GM23338 (cell line): ENCODE results near the gene ENOPH1. TPM values are rescaled to one million over a fixed set of nuclear protein-coding genes. Genes with fewer than 3 reads are reported as not detected.

Experiments
- ATAC-seq: fragments of 200-7000 bp; cut with Tn5 transposase; 3 replicates; pipeline ENCODE4 v1.9.1; 2020
- DNase-seq: peaks from one replicate; pipeline ENCODE4 v3.0.0-alpha.2; 2015; ENCODE audit warnings: low spot score
- H2AFZ ChIP-seq: fragments of 200-600 bp; sonication (generic); 2 replicates; pipeline ENCODE4 v1.8.0; 2016; ENCODE audit warnings: antibody characterized with exemption, mild to moderate bottlenecking, moderate library complexity
- H3F3A ChIP-seq: fragments of 200-600 bp; sonication (generic); replicated peaks from 2 replicates; pipeline ENCODE4 v1.8.0; 2017; ENCODE audit warnings: antibody characterized with exemption, mixed run types, low read depth
- H3K27ac ChIP-seq: fragments of 200-600 bp; sonication (generic); 2 replicates; pipeline ENCODE4 v1.6.1; 2016; ENCODE audit warnings: low read depth
- H3K27me3 ChIP-seq: fragments of 200-600 bp; sonication (generic); 2 replicates; pipeline ENCODE4 v1.8.0; 2016; ENCODE audit warnings: mild to moderate bottlenecking, mixed run types, moderate library complexity; ENCODE audit not compliant: insufficient read depth
- H3K36me3 ChIP-seq: fragments of 200-600 bp; sonication (generic); 2 replicates; pipeline ENCODE4 v1.8.0; 2016; ENCODE audit warnings: mild to moderate bottlenecking; ENCODE audit not compliant: insufficient read depth
- H3K4me1 ChIP-seq: fragments of 200-600 bp; sonication (generic); 2 replicates; pipeline ENCODE4 v1.8.0; 2016; ENCODE audit warnings: mild to moderate bottlenecking, moderate library complexity; ENCODE audit not compliant: insufficient read depth
- H3K4me2 ChIP-seq: fragments of 200-600 bp; sonication (generic); 2 replicates; pipeline ENCODE4 v1.7.1; 2017; ENCODE audit warnings: mixed run types
- H3K4me3 ChIP-seq: fragments of 200-600 bp; sonication (generic); 2 replicates; pipeline ENCODE4 v1.6.1; 2016; ENCODE audit warnings: mixed run types
- H3K79me2 ChIP-seq: fragments of 200-600 bp; sonication (generic); replicated peaks from 2 replicates; pipeline ENCODE4 v1.8.0; 2017; ENCODE audit warnings: mild to moderate bottlenecking; ENCODE audit not compliant: insufficient read depth
- H3K9me2 ChIP-seq: fragments of 200-600 bp; sonication (generic); 2 replicates; pipeline ENCODE4 v1.8.0; 2017; ENCODE audit not compliant: insufficient read depth
- H4K20me1 ChIP-seq: fragments of 200-600 bp; sonication (generic); replicated peaks from 2 replicates; pipeline ENCODE4 v1.8.0; 2017; ENCODE audit warnings: mild to moderate bottlenecking; ENCODE audit not compliant: insufficient read depth
- H3K27ac Mint-ChIP-seq: 2 replicates; pipeline ENCODE4 v1.8.0; 2020; ENCODE audit warnings: inconsistent platforms, mild to moderate bottlenecking, moderate library complexity, mixed read lengths
- H3K27me3 Mint-ChIP-seq: 3 replicates; pipeline ENCODE4 v1.8.0; 2022; ENCODE audit warnings: low read depth, mild to moderate bottlenecking, moderate library complexity, mixed read lengths, inconsistent platforms; ENCODE audit not compliant: insufficient read depth, poor library complexity
- H3K36me3 Mint-ChIP-seq: 3 replicates; pipeline ENCODE4 v1.8.0; 2021; ENCODE audit warnings: low read depth, mild to moderate bottlenecking, inconsistent platforms, moderate library complexity, mixed read lengths
- H3K4me1 Mint-ChIP-seq: 3 replicates; pipeline ENCODE4 v1.8.0; 2020; ENCODE audit warnings: mild to moderate bottlenecking, inconsistent platforms, mixed read lengths
- H3K4me3 Mint-ChIP-seq: 3 replicates; pipeline ENCODE4 v1.8.0; 2021; ENCODE audit warnings: moderate library complexity, mild to moderate bottlenecking, inconsistent platforms, mixed read lengths
- H3K9me3 Mint-ChIP-seq: 3 replicates; pipeline ENCODE4 v1.8.0; 2020; ENCODE audit warnings: moderate library complexity, mild to moderate bottlenecking, inconsistent platforms, mixed read lengths
- CREB1 ChIP-seq: fragments of 250-450 bp; sonication (Bioruptor Pico); IDR thresholded peaks from 2 replicates; pipeline ENCODE4 v1.5.0; 2020; ENCODE audit warnings: low read depth, mild to moderate bottlenecking, moderate library complexity
- ETS1 ChIP-seq: IDR thresholded peaks from 2 replicates; pipeline ENCODE4 v1.6.1; 2016; ENCODE audit warnings: antibody characterized with exemption
- EZH2 ChIP-seq: fragments of 200-600 bp; sonication (generic); IDR thresholded peaks from one replicate; pipeline ENCODE4 v1.8.0; 2017; ENCODE audit warnings: antibody characterized with exemption, mild to moderate bottlenecking, low read depth; ENCODE audit not compliant: unreplicated experiment
- EZH2phosphoT487 ChIP-seq: fragments of 200-600 bp; sonication (generic); IDR thresholded peaks from one replicate; pipeline ENCODE4 v1.8.1; 2018; ENCODE audit warnings: antibody characterized with exemption; ENCODE audit not compliant: unreplicated experiment
- JUNB ChIP-seq: IDR thresholded peaks from one replicate; pipeline ENCODE4 v1.6.1; 2016; ENCODE audit warnings: antibody characterized with exemption; ENCODE audit not compliant: unreplicated experiment
- NANOG ChIP-seq: IDR thresholded peaks from 2 replicates; pipeline ENCODE4 v1.6.1; 2016; ENCODE audit warnings: antibody characterized with exemption, borderline replicate concordance
- POLR2AphosphoS5 ChIP-seq: IDR thresholded peaks from 2 replicates; pipeline ENCODE4 v1.6.1; 2016; ENCODE audit warnings: antibody characterized with exemption, low read depth
- REST ChIP-seq: IDR thresholded peaks from one replicate; pipeline ENCODE4 v1.6.1; 2018; ENCODE audit warnings: antibody characterized with exemption; ENCODE audit not compliant: unreplicated experiment
- STAT1 ChIP-seq: IDR thresholded peaks from one replicate; pipeline ENCODE4 v1.6.1; 2016; ENCODE audit warnings: antibody characterized with exemption; ENCODE audit not compliant: unreplicated experiment
- ZNF114 ChIP-seq: fragments of 250-450 bp; sonication (Bioruptor Pico); IDR thresholded peaks from 2 replicates; pipeline ENCODE4 v1.5.0; 2020; ENCODE audit warnings: mild to moderate bottlenecking, moderate library complexity
- ZNF462 ChIP-seq: fragments of 250-450 bp; sonication (Bioruptor Pico); IDR thresholded peaks from 2 replicates; pipeline ENCODE4 v1.5.0; 2020; ENCODE audit warnings: mild to moderate bottlenecking, moderate library complexity
- polyA plus RNA-seq: library from polyadenylated mRNA; unstranded; fragments of >200 nt; fragmentation: Nextera tagmentation; extraction: Ambion mirVana; gene quantifications from 2 replicates; pipeline ENCODE4 v1.2.1, GENCODE V29; 2016
- total RNA-seq: library from RNA; depleted of rRNA; stranded (reverse); fragments of >200 nt; shearing (Covaris generic); gene quantifications from 2 replicates; pipeline ENCODE4 v1.2.3, GENCODE V29; 2014

Gene ENOPH1
- total and polyA plus RNA-seq, 2 experiments from 2014 or later = 105 to 146 TPM

- Histone ChIP-seq H3K4me1 (peaks cover 13% of the 10 kb centered on the region), H3K27ac (no peak overlapping the region), H3K4me3 (no peak overlapping the region), H2AFZ (no peak overlapping the region), H3K4me2 (no peak overlapping the region), H3F3A (peaks cover 58% of the 10 kb centered on the region), H3K9me2 (no peaks in the 10 kb centered on the region), H3K36me3 (peaks cover 48% of the 10 kb centered on the region), H3K79me2 (peaks cover 37% of the 10 kb centered on the region), H3K27me3 (no peaks in the 10 kb centered on the region), H4K20me1 (peaks cover 40% of the 10 kb centered on the region)
- Mint-ChIP-seq H3K27ac (peak overlapping the region; percentile 53; the same call in 1 of the 2 replicates), H3K4me3 (no peak overlapping the region; the same call in 2 of the 3 replicates), H3K4me1 (peaks cover 14% of the 10 kb centered on the region), H3K9me3 (no peaks in the 10 kb centered on the region; the same call in 2 of the 3 replicates), H3K36me3 (peaks cover 58% of the 10 kb centered on the region), H3K27me3 (peaks cover 16% of the 10 kb centered on the region)
- TF ChIP-seq ETS1 = no peak
- TF ChIP-seq JUNB = no peak
- TF ChIP-seq EZH2phosphoT487 = no peak
- TF ChIP-seq POLR2AphosphoS5 = no peak; the same call in 1 of the 2 replicates
- no peak for TF ChIP-seq CREB1 (CRISPR knock-in tag)
- TF ChIP-seq REST = no peak
- no peak for TF ChIP-seq NANOG
- TF ChIP-seq ZNF114 (CRISPR knock-in tag) = no peak
- ATAC-seq (peak; percentile 9; the same call in 2 of the 3 replicates), DNase-seq (peak; percentile 17)
These were observed 6.9 kb upstream of the ENOPH1 start for GRCh38 chr4:82423245-82424054.

GRCh38 chr4:82425478-82425877 is 4.9 kb upstream of the ENOPH1 start:
- Mint-ChIP-seq H3K36me3 (peaks cover 66% of the 10 kb centered on the region), H3K4me3 (peak overlapping the region; percentile 100; the same call in 1 of the 3 replicates), H3K4me1 (peaks cover 14% of the 10 kb centered on the region), H3K9me3 (peaks cover 5% of the 10 kb centered on the region; the same call in 2 of the 3 replicates), H3K27ac (no peak overlapping the region; the same call in 1 of the 2 replicates), H3K27me3 (peaks cover 25% of the 10 kb centered on the region)
- Histone ChIP-seq H3F3A (peaks cover 58% of the 10 kb centered on the region), H3K9me2 (no peaks in the 10 kb centered on the region), H2AFZ (no peak overlapping the region), H3K27me3 (no peaks in the 10 kb centered on the region), H3K36me3 (peaks cover 49% of the 10 kb centered on the region), H3K79me2 (peaks cover 46% of the 10 kb centered on the region), H3K4me2 (no peak overlapping the region), H3K27ac (no peak overlapping the region), H3K4me1 (peaks cover 13% of the 10 kb centered on the region), H4K20me1 (peaks cover 43% of the 10 kb centered on the region), H3K4me3 (0 out of 2 replicates have a peak overlapping the region, but pooled peaks have one; percentile 99)
- no peak for ATAC-seq
- no peak for DNase-seq
- TF ChIP-seq EZH2 (no peak), ZNF462 (CRISPR knock-in tag) (no peak), STAT1 (no peak)
